ENCODE data around the gene PEX16. TPM values are rescaled to one million over a fixed set of nuclear protein-coding genes. Genes with fewer than 3 reads are reported as not detected.

The PEX16 gene
- total RNA-seq, 1 experiment from 2014 or later, result 33.2 TPM

DNA sequence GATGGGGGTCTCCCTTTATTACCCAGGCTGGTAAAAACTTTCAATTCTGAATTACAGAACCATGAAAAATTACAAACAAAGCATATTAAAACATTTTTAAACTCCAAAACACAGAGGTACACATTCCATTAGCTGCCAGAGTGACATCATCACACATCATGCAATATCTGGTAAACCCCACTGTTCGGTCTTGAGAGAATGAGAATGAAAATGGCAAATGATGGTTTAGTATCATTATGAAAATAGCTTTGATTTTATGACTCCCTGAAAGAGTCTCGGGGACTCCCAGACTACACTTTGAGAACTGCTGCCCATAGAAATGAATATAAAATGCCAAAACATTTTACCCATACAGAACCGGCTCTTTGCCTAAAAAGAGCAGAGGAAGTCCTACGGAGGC lies 23.6 kb upstream of the PEX16 start:
- peaks cover 0 to 3% of the 10 kb centered on the region in 2 experiments; a peak in 1 of 4 replicates for H3K36me3 ChIP-seq (ENCODE audit: control insufficient read depth in 1 of 2, insufficient read depth in 2 of 2, low read length in 2 of 2)
- no peak for DNase-seq (ENCODE audit: low read depth, low spot score)
- no peak overlapping the region for H3K9ac ChIP-seq (ENCODE audit: low read length)
- POLR2A ChIA-PET, result no interaction called here
- no peak for ATAC-seq
- CTCF ChIA-PET, result interaction anchor here (1.2 kb wide), 1 partner anchor 24 kb away, joined by 5 read pairs; no protein-coding TSS in a partner anchor
- H3K9me3 ChIP-seq (ENCODE audit: control insufficient read depth in 1 of 2, insufficient read depth in 1 of 2, low read depth in 1 of 2, low read length in 2 of 2), result no peaks in the 10 kb centered on the region
- no peak overlapping the region for H3K27ac ChIP-seq (ENCODE audit: low read depth, low read length)
- H3K4me1 ChIP-seq (ENCODE audit: control insufficient read depth in 1 of 2, insufficient read depth in 2 of 2, low read length in 2 of 2), result no peaks in the 10 kb centered on the region
- H3K9me2 ChIP-seq (ENCODE audit: insufficient read depth), result no peaks in the 10 kb centered on the region
- H3K79me2 ChIP-seq (ENCODE audit: insufficient read depth, low read length), result no peaks in the 10 kb centered on the region
- intact Hi-C loops (cut with micrococcal nuclease), result no loop called here
- RAD21 ChIA-PET (ENCODE audit: low non-redundant PET in 1 of 2, low total read pairs in 2 of 2, uncharacterized antibody in 2 of 2, unreplicated experiment in 2 of 2), result no interaction called here
- BruUV-seq (replicated peaks), result no TSS peak
- no peak overlapping the region for H2AFZ ChIP-seq (ENCODE audit: low read depth, low read length, poor library complexity, severe bottlenecking)
- H3K27me3 ChIP-seq (ENCODE audit: insufficient read depth, low read length), result no peaks in the 10 kb centered on the region
- H3K4me2 ChIP-seq (ENCODE audit: low read length), result no peak overlapping the region
- H3K4me3 ChIP-seq (replicated peaks in 1 of 2; ENCODE audit: low read depth in 1 of 2, low read length in 2 of 2), result no peak overlapping the region
- TF ChIP-seq CBX3 (IDR thresholded peaks at IDR 0.05; ENCODE audit: low read depth) (no peak), ZFX (IDR thresholded peaks at IDR 0.05) (no peak)
- no peaks in the 10 kb centered on the region for H4K20me1 ChIP-seq (ENCODE audit: insufficient read depth)

DNA sequence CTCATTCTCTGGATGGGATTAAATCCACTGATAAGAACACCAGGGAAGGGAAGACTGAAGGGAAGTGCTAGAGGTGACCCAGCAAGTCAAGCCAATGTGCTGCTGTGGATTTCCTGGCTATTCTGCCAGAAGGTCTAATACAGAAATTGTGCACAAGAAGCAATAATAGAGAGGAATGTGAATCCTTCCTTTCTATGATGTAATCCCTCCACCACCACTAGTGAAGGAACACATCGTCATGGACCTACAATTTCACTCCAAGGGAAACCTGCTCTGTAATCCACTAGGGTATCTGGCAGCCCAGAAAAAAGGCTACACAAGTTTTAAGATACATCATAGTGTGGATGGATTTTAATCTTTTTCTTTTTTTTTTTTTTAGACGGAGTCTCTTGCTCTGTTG lies 22.2 kb upstream of the PEX16 start:
- Histone ChIP-seq H3K9me3 (ENCODE audit: control insufficient read depth in 1 of 2, insufficient read depth in 1 of 2, low read depth in 1 of 2, low read length in 2 of 2) (no peaks in the 10 kb centered on the region), H3K9me2 (ENCODE audit: insufficient read depth) (no peaks in the 10 kb centered on the region), H2AFZ (ENCODE audit: low read depth, low read length, poor library complexity, severe bottlenecking) (no peak overlapping the region), H3K36me3 (ENCODE audit: control insufficient read depth in 1 of 2, insufficient read depth in 2 of 2, low read length in 2 of 2) (no peaks in the 10 kb centered on the region; a peak in 1 of 4 replicates), H3K4me2 (ENCODE audit: low read length) (no peak overlapping the region), H3K27ac (ENCODE audit: low read depth, low read length) (no peak overlapping the region), H3K27me3 (ENCODE audit: insufficient read depth, low read length) (no peaks in the 10 kb centered on the region), H3K4me3 (replicated peaks in 1 of 2; ENCODE audit: low read depth in 1 of 2, low read length in 2 of 2) (no peak overlapping the region), H3K9ac (ENCODE audit: low read length) (no peak overlapping the region), H3K4me1 (ENCODE audit: control insufficient read depth in 1 of 2, insufficient read depth in 2 of 2, low read length in 2 of 2) (no peaks in the 10 kb centered on the region), H3K79me2 (ENCODE audit: insufficient read depth, low read length) (no peaks in the 10 kb centered on the region), H4K20me1 (ENCODE audit: insufficient read depth) (no peaks in the 10 kb centered on the region)
- intact Hi-C loops (cut with micrococcal nuclease), result no loop called here
- ChIA-PET RAD21 (ENCODE audit: low non-redundant PET in 1 of 2, low total read pairs in 2 of 2, uncharacterized antibody in 2 of 2, unreplicated experiment in 2 of 2) (no interaction called here), POLR2A (no interaction called here), CTCF (interaction anchor here (1.0 kb wide), 1 partner anchor 25 kb away, joined by 3 read pairs; no protein-coding TSS in a partner anchor)
- ATAC-seq, result no peak
- TF ChIP-seq EGR1 (IDR thresholded peaks at IDR 0.05; ENCODE audit: low read depth) (no peak), ELF1 (IDR thresholded peaks at IDR 0.05; ENCODE audit: borderline replicate concordance, low read depth) (no peak), POLR2AphosphoS5 (IDR thresholded peaks at IDR 0.05; ENCODE audit: low read depth, low read length) (no peak), ZNF274 (IDR thresholded peaks at IDR 0.05; ENCODE audit: low read depth, low read length) (no peak), EZH2 (IDR thresholded peaks at IDR 0.05) (no peak), SRF (IDR thresholded peaks at IDR 0.05; ENCODE audit: low read depth) (no peak), SP1 (IDR thresholded peaks at IDR 0.05; ENCODE audit: low read depth) (no peak), POLR2A (IDR thresholded peaks at IDR 0.05; ENCODE audit: borderline replicate concordance, extremely low read depth, insufficient read depth, insufficient read length) (no peak), EZH2phosphoT487 (IDR thresholded peaks at IDR 0.05; ENCODE audit: borderline replicate concordance) (no peak)
- TF ChIP-seq, protein P1, sequence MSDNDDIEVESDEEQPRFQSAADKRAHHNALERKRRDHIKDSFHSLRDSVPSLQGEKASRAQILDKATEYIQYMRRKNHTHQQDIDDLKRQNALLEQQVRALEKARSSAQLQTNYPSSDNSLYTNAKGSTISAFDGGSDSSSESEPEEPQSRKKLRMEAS (IDR thresholded peaks at IDR 0.05), result no peak
- TF ChIP-seq, protein P2, sequence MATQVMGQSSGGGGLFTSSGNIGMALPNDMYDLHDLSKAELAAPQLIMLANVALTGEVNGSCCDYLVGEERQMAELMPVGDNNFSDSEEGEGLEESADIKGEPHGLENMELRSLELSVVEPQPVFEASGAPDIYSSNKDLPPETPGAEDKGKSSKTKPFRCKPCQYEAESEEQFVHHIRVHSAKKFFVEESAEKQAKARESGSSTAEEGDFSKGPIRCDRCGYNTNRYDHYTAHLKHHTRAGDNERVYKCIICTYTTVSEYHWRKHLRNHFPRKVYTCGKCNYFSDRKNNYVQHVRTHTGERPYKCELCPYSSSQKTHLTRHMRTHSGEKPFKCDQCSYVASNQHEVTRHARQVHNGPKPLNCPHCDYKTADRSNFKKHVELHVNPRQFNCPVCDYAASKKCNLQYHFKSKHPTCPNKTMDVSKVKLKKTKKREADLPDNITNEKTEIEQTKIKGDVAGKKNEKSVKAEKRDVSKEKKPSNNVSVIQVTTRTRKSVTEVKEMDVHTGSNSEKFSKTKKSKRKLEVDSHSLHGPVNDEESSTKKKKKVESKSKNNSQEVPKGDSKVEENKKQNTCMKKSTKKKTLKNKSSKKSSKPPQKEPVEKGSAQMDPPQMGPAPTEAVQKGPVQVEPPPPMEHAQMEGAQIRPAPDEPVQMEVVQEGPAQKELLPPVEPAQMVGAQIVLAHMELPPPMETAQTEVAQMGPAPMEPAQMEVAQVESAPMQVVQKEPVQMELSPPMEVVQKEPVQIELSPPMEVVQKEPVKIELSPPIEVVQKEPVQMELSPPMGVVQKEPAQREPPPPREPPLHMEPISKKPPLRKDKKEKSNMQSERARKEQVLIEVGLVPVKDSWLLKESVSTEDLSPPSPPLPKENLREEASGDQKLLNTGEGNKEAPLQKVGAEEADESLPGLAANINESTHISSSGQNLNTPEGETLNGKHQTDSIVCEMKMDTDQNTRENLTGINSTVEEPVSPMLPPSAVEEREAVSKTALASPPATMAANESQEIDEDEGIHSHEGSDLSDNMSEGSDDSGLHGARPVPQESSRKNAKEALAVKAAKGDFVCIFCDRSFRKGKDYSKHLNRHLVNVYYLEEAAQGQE (IDR thresholded peaks at IDR 0.05; ENCODE audit: low read depth), result no peak
- TF ChIP-seq, protein P3, sequence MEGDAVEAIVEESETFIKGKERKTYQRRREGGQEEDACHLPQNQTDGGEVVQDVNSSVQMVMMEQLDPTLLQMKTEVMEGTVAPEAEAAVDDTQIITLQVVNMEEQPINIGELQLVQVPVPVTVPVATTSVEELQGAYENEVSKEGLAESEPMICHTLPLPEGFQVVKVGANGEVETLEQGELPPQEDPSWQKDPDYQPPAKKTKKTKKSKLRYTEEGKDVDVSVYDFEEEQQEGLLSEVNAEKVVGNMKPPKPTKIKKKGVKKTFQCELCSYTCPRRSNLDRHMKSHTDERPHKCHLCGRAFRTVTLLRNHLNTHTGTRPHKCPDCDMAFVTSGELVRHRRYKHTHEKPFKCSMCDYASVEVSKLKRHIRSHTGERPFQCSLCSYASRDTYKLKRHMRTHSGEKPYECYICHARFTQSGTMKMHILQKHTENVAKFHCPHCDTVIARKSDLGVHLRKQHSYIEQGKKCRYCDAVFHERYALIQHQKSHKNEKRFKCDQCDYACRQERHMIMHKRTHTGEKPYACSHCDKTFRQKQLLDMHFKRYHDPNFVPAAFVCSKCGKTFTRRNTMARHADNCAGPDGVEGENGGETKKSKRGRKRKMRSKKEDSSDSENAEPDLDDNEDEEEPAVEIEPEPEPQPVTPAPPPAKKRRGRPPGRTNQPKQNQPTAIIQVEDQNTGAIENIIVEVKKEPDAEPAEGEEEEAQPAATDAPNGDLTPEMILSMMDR (IDR thresholded peaks at IDR 0.05 in 2 of 3, conservative IDR thresholded peaks at IDR 0.05 in 1 of 3; ENCODE audit: borderline replicate concordance in 1 of 3, insufficient read depth in 1 of 3, low read depth in 2 of 3, low read length in 2 of 3), result no peak
- DNase-seq (ENCODE audit: low read depth, low spot score), result no peak
- BruUV-seq (replicated peaks), result no TSS peak
